Measurements from ENCODE around the gene ADAMTS12.

The ADAMTS12 gene

DNA sequence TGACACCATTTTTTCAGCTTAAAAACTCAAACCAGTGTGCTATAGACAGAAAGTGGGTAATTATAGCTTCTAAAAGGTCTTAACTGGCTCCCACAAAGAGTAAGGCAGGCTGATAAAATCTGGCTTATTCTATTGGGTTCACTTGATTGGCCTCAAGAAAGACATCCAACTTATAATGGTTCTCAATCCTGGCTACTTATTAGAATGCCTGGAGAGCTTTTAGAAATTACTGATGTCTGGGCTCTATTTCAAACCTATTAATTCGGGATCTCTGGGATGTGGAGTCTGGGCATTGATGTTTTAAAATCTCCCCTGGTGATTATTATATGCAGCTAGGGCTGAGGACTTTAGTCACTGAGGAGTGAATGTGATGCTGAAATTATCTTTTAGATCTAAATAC is 263.0 kb downstream of the ADAMTS12 start:
- intact Hi-C loops (cut with DNase I; ENCODE audit: low total_unique reads): no loop called here
- TF ChIP-seq CTCF (IDR thresholded peaks at IDR 0.05): no peak
- Histone ChIP-seq H3K27me3 (no peaks in the 10 kb centered on the region), H3K9me3 (no peaks in the 10 kb centered on the region), H3K4me1 (no peaks in the 10 kb centered on the region), H3K36me3 (no peaks in the 10 kb centered on the region), H3K27ac (no peak overlapping the region), H3K4me3 (no peak overlapping the region)
- no peak for DNase-seq

GRCh38 chr5:33621514-33621913 is 270.3 kb downstream of the ADAMTS12 start:
- no peak for TF ChIP-seq CTCF (IDR thresholded peaks at IDR 0.05)
- no peaks in the 10 kb centered on the region for H3K27me3 ChIP-seq
- H3K36me3 ChIP-seq: peaks cover 0 to 3% (median 0%) of the 10 kb centered on the region in 3 donors
- DNase-seq: no peak
- no peak overlapping the region for H3K4me3 ChIP-seq
- no peaks in the 10 kb centered on the region for H3K4me1 ChIP-seq
- no peaks in the 10 kb centered on the region for H3K9me3 ChIP-seq
- H3K27ac ChIP-seq: no peak overlapping the region
- intact Hi-C loops (cut with DNase I; ENCODE audit: low total_unique reads): no loop called here

- no peak for TF ChIP-seq CTCF (IDR thresholded peaks at IDR 0.05)
- H3K36me3 ChIP-seq: peaks cover 0 to 7% (median 0%) of the 10 kb centered on the region in 3 donors
- DNase-seq: no peak
- no peaks in the 10 kb centered on the region for H3K9me3 ChIP-seq
- no peaks in the 10 kb centered on the region for H3K27me3 ChIP-seq
- no peak overlapping the region for H3K27ac ChIP-seq
- no peaks in the 10 kb centered on the region for H3K4me1 ChIP-seq
- intact Hi-C loops (cut with DNase I; ENCODE audit: low total_unique reads): no loop called here
- no peak overlapping the region for H3K4me3 ChIP-seq
Observed at GRCh38 chr5:33614039-33614438, 277.8 kb downstream of the ADAMTS12 start.

GRCh38 chr5:33612386-33612785 is 279.4 kb downstream of the ADAMTS12 start:
- Histone ChIP-seq H3K4me3 (no peak overlapping the region), H3K27ac (no peak overlapping the region), H3K27me3 (no peaks in the 10 kb centered on the region), H3K4me1 (no peaks in the 10 kb centered on the region), H3K9me3 (no peaks in the 10 kb centered on the region), H3K36me3 (peaks cover 0 to 7% (median 0%) of the 10 kb centered on the region in 3 donors)
- TF ChIP-seq CTCF (IDR thresholded peaks at IDR 0.05): no peak
- intact Hi-C loops (cut with DNase I; ENCODE audit: low total_unique reads): no loop called here
- no peak for DNase-seq

DNA sequence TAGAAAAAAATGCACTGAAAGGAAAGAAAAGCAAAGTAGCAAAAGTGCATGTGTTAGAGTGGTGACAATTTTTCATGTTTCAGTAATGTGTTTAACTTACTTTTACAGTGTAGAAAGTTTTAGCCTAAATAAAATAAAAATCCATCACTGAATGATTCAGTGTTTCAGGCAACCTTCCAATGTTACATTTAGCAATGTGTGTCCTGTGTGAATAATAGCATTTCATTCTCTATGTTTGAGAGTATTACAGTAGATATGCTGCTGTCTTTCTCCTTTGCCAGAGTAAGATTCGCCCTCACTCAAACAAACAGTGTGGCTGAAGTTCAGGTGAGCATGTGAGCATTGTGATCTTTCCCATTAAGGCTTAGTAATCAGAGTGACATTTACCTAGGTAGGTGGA is 279.9 kb downstream of the ADAMTS12 start:
- peaks cover 0 to 7% (median 0%) of the 10 kb centered on the region in 3 donors for H3K36me3 ChIP-seq
- TF ChIP-seq CTCF (IDR thresholded peaks at IDR 0.05): no peak
- H3K27me3 ChIP-seq: no peaks in the 10 kb centered on the region
- H3K4me1 ChIP-seq: no peaks in the 10 kb centered on the region
- DNase-seq: no peak
- H3K9me3 ChIP-seq: no peaks in the 10 kb centered on the region
- no peak overlapping the region for H3K27ac ChIP-seq
- intact Hi-C loops (cut with DNase I; ENCODE audit: low total_unique reads): no loop called here
- H3K4me3 ChIP-seq: no peak overlapping the region

All from tibial artery (tissue), 4 donors.